Gastroesophageal sphincter (tissue), 4 donors: ENCODE data around the gene METRN. TPM values are rescaled to one million over a fixed set of nuclear protein-coding genes. Genes with fewer than 3 reads are reported as not detected.

Source experiments
- ATAC-seq: fragments of 150-250 bp; one replicate; pipeline ENCODE4 v1.9.1; 2016; ENCODE audit warnings: mild to moderate bottlenecking, moderate library complexity
- H3K27ac ChIP-seq, 4 donors: fragments of 200-600 bp; sonication (generic) in 3 of 4; 1 replicate in 3 of 4; 2 replicates in 1 of 4; pipeline ENCODE4 v1.5.1; 2016 to 2019
- H3K27me3 ChIP-seq: fragments of 200-600 bp; sonication (generic); one replicate; pipeline ENCODE4 v1.5.1; 2019
- H3K36me3 ChIP-seq, 2 donors: fragments of 200-600 bp; sonication (generic); one replicate each; pipeline ENCODE4 v1.5.1; 2019; ENCODE audit warnings: control low read depth in 1 of 2
- H3K4me1 ChIP-seq, 3 donors: fragments of 200-600 bp; sonication (generic); 1 replicate in 2 of 3; 2 replicates in 1 of 3; pipeline ENCODE4 v1.5.1; 2016 to 2019; ENCODE audit warnings: control low read depth in 2 of 3
- H3K4me3 ChIP-seq, 2 donors: fragments of 200-600 bp; sonication (generic); one replicate each; pipeline ENCODE4 v1.5.1; 2019; ENCODE audit warnings: mild to moderate bottlenecking in 1 of 2, moderate library complexity in 1 of 2
- H3K9me3 ChIP-seq, 3 donors: fragments of 200-600 bp; sonication (generic); one replicate each; pipeline ENCODE4 v1.5.1; 2017 to 2019; ENCODE audit warnings: control low read depth in 2 of 3
- CTCF ChIP-seq, 4 experiments: fragments of 200-600 bp in 2 of 4; fragments of 450-650 bp in 2 of 4; sonication (generic) in 1 of 4; IDR thresholded peaks; one replicate each; pipeline ENCODE4 v1.5.1; 2017 to 2019; ENCODE audit warnings: antibody characterized with exemption in 4 of 4, mild to moderate bottlenecking in 2 of 4, moderate library complexity in 2 of 4
- EP300 ChIP-seq: sonication (generic); formaldehyde crosslinking; IDR thresholded peaks from one replicate; pipeline ENCODE4 v1.6.1; 2017; ENCODE audit warnings: antibody characterized with exemption, mild to moderate bottlenecking
- POLR2A ChIP-seq, 2 donors: fragments of 450-650 bp; IDR thresholded peaks; one replicate each; pipeline ENCODE4 v1.6.1; 2017; ENCODE audit warnings: antibody characterized with exemption in 2 of 2, mild to moderate bottlenecking in 2 of 2, moderate library complexity in 1 of 2
- POLR2AphosphoS5 ChIP-seq: sonication (generic); formaldehyde crosslinking; IDR thresholded peaks from one replicate; pipeline ENCODE4 v1.6.1; 2017; ENCODE audit warnings: antibody characterized with exemption
- WGBS, 2 donors: methylation state at CpG; one replicate each; pipeline ENCODE4 v1.1.5; 2018; ENCODE audit warnings: low coverage in 1 of 2; 5-methylcytosine and 5-hydroxymethylcytosine counted together
- total RNA-seq, 4 donors: library from RNA; depleted of rRNA; stranded (reverse); fragments of >200 nt; gene quantifications; one replicate each; pipeline ENCODE4 v1.1.0, GENCODE V29; 2016

The METRN gene
- total RNA-seq, 4 donors from 2014 or later = 22.6 to 77.7 (median 63.8) TPM

GRCh38 chr16:760065-760464, 45.1 kb downstream of the METRN start:
- H3K27ac ChIP-seq = no peak overlapping the region
- no peaks in the 10 kb centered on the region for H3K4me1 ChIP-seq
- peaks cover 53% of the 10 kb centered on the region for H3K27me3 ChIP-seq
- WGBS, 2 donors = 53 to 80% methylated on average over 2 to 3 of the region's 15 CpGs
- TF ChIP-seq EP300 (no peak), POLR2AphosphoS5 (no peak), CTCF (IDR thresholded peaks at IDR 0.05) (no peak), POLR2A (IDR thresholded peaks at IDR 0.05) (no peak)
- H3K9me3 ChIP-seq = no peaks in the 10 kb centered on the region
- no peak for ATAC-seq
- H3K36me3 ChIP-seq = no peaks in the 10 kb centered on the region
- H3K4me3 ChIP-seq = no peak overlapping the region

GRCh38 chr16:760545-761343, 45.8 kb downstream of the METRN start, which contains the start of gene MSLN:
Gene MSLN (plus strand): TSS chr16:760734. CDS start chr16:762681, 1,947 bp downstream.
- no peak for ATAC-seq
- Histone ChIP-seq H3K4me1 (no peaks in the 10 kb centered on the region), H3K27me3 (peaks cover 57% of the 10 kb centered on the region), H3K9me3 (no peaks in the 10 kb centered on the region), H3K27ac (no peak within 1 kb of the TSS), H3K4me3 (no peak within 1 kb of the TSS), H3K36me3 (no peaks in the 10 kb centered on the region)
- 40 to 88% methylated on average over 1 to 10 of the region's 37 CpGs for WGBS, 2 donors
- TF ChIP-seq EP300 (no peak), CTCF (IDR thresholded peaks at IDR 0.05) (no peak), POLR2AphosphoS5 (no peak), POLR2A (IDR thresholded peaks at IDR 0.05) (no peak)

- Histone ChIP-seq H3K36me3 (no peaks in the 10 kb centered on the region), H3K27ac (no peak overlapping the region), H3K27me3 (peaks cover 59% of the 10 kb centered on the region), H3K9me3 (no peaks in the 10 kb centered on the region), H3K4me1 (no peaks in the 10 kb centered on the region), H3K4me3 (no peak overlapping the region)
- no peak for ATAC-seq
- no CpG with 5 or more reads among the region's 22 CpGs for WGBS, 2 donors
- TF ChIP-seq EP300 (no peak), POLR2A (IDR thresholded peaks at IDR 0.05) (no peak), CTCF (IDR thresholded peaks at IDR 0.05) (no peak), POLR2AphosphoS5 (no peak)
Measured at GRCh38 chr16:761625-762513, 47.0 kb downstream of the METRN start.

- no peak for TF ChIP-seq EP300
- TF ChIP-seq POLR2A (IDR thresholded peaks at IDR 0.05) = no peak
- no peak for TF ChIP-seq CTCF (IDR thresholded peaks at IDR 0.05)
- no peak for TF ChIP-seq POLR2AphosphoS5
- Histone ChIP-seq H3K9me3 (no peaks in the 10 kb centered on the region), H3K4me3 (no peak overlapping the region), H3K27me3 (peaks cover 61% of the 10 kb centered on the region), H3K4me1 (no peaks in the 10 kb centered on the region), H3K27ac (no peak overlapping the region), H3K36me3 (no peaks in the 10 kb centered on the region)
- 57% methylated on average over 4 of the region's 17 CpGs; no CpG with 5 or more reads in 1 of the 2 donors for WGBS, 2 donors
- no peak for ATAC-seq
Measured at GRCh38 chr16:762595-763268, 47.8 kb downstream of the METRN start.
